ENCODE results near the gene SLC25A12.

Gene SLC25A12

DNA sequence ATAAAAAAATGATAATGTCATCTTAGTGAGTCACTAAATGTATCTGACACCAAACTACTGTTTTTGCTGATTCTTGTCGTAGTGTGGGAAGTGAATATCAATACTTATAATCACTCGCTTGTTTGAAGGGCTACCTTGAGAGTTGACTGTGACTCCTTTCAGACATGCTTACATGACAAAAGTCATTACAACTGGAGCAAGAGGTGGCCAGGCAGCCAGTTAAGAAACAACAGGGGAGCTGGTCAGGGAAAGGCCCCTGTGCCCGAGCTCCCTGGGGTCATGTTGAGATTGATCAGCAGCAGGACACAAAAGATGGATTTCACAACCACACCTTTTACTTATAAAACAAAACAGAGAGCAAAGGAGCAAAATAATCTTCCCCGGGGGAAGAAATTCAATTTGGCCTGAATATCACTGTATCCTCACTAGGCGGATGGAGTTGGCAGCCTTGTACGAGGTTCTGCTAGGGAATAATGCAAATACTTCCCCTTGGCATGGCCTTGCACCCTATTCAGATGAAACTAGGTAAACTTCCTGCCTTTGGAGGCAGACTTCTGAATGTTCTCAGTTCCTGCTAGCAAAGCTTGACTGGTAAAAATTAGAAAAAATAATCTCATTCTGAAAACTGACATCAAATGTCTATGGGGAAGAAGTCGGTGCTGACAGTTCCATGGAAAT is 105.6 kb downstream of the SLC25A12 start:
- H2BK5ac ChIP-seq (ENCODE audit: low read depth, low read length, poor library complexity, severe bottlenecking) = no peak overlapping the region
- no peak overlapping the region for H4K91ac ChIP-seq (ENCODE audit: low read length)
- H3K9me3 ChIP-seq (ENCODE audit: control insufficient read depth, low read length) = no peaks in the 10 kb centered on the region
- H3K27me3 ChIP-seq (ENCODE audit: control insufficient read depth in 1 of 2, insufficient read depth in 1 of 2, low read length in 2 of 2) = no peaks in the 10 kb centered on the region
- H2BK15ac ChIP-seq (ENCODE audit: low read depth, poor library complexity, severe bottlenecking) = no peak overlapping the region
- no peak for DNase-seq
- H3K27ac ChIP-seq (ENCODE audit: low read length, poor library complexity, severe bottlenecking) = no peak overlapping the region
- no peak overlapping the region for H3K9ac ChIP-seq (ENCODE audit: low read length)
- no peak overlapping the region for H2BK120ac ChIP-seq (ENCODE audit: low read depth, low read length)
- H3K36me3 ChIP-seq (ENCODE audit: control insufficient read depth in 1 of 2, insufficient read depth in 2 of 2, low read depth in 1 of 2, low read length in 2 of 2) = peaks cover 15 to 78% of the 10 kb centered on the region in 2 experiments
- H2AFZ ChIP-seq (ENCODE audit: low read depth, low read length) = no peak overlapping the region
- H3K4me3 ChIP-seq (ENCODE audit: insufficient read depth in 1 of 2, low read depth in 1 of 2, low read length in 2 of 2) = no peak overlapping the region
- H3K4me1 ChIP-seq (ENCODE audit: control insufficient read depth, insufficient read depth, low read depth, low read length) = no peaks in the 10 kb centered on the region
- no peak overlapping the region for H3K18ac ChIP-seq (ENCODE audit: low read depth in 1 of 2, low read length in 2 of 2)
- H3K23ac ChIP-seq (ENCODE audit: low read length in 2 of 2) = no peak overlapping the region
- no peak overlapping the region for H3K4ac ChIP-seq (ENCODE audit: low read depth in 1 of 2, low read length in 2 of 2)
- no peak overlapping the region for H2BK12ac ChIP-seq (ENCODE audit: low read length in 2 of 2)
- no peak overlapping the region for H3K14ac ChIP-seq (ENCODE audit: low read length in 2 of 2)
- peaks cover 2% of the 10 kb centered on the region for H3K79me1 ChIP-seq (replicated peaks; ENCODE audit: low read length, poor library complexity, severe bottlenecking)
- 84% methylated on average over 7 of the region's 7 CpGs for WGBS
- no peak overlapping the region for H4K8ac ChIP-seq (ENCODE audit: low read length)
- H3K4me2 ChIP-seq (ENCODE audit: low read length, poor library complexity, severe bottlenecking) = no peak overlapping the region
- H2AK5ac ChIP-seq (ENCODE audit: low read length, severe bottlenecking) = no peak overlapping the region

DNA sequence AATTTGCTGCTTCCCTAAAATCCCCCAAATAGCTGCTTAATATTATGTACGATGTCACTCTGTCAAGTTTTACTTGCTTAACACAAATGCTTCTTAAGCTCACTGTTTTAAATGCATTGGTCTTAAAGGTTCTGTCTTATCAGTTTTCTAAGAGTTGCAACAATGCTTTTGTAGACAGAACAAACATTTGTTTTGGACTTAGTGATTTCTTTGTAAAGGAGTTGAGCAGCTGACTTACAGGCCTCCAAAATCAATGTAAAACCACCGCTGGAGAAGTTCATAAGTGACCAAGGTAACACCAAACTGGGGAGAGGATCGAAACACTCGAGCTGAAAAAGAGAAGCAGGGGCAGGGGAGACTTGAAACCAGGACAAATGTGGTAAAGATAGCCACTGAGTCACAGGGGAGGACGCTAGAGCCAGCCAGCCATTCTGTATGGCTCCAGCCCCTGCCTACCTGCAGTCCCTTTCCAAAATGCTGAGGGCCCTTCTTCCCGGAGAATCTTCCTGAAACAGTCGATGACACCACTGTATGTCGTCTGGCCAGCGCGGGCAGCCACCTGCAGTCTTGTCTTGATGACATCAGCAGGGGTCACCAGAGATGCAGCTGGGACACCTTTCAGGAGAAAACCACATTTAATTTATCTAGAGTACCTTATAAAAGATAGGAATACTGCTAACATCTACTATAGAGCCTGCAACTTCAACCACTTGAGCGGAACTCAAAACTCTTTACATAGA is 106.5 kb downstream of the SLC25A12 start:
- H3K23ac ChIP-seq (ENCODE audit: low read length in 2 of 2) = no peak overlapping the region
- no peak overlapping the region for H2BK15ac ChIP-seq (ENCODE audit: low read depth, poor library complexity, severe bottlenecking)
- no peak overlapping the region for H3K4me3 ChIP-seq (ENCODE audit: insufficient read depth in 1 of 2, low read depth in 1 of 2, low read length in 2 of 2)
- no peak overlapping the region for H3K18ac ChIP-seq (ENCODE audit: low read depth in 1 of 2, low read length in 2 of 2)
- H2AK5ac ChIP-seq (ENCODE audit: low read length, severe bottlenecking) = no peak overlapping the region
- no peak for DNase-seq
- H4K8ac ChIP-seq (ENCODE audit: low read length) = no peak overlapping the region
- H3K4me2 ChIP-seq (ENCODE audit: low read length, poor library complexity, severe bottlenecking) = no peak overlapping the region
- peaks cover 2% of the 10 kb centered on the region for H3K79me1 ChIP-seq (replicated peaks; ENCODE audit: low read length, poor library complexity, severe bottlenecking)
- no peak overlapping the region for H3K27ac ChIP-seq (ENCODE audit: low read length, poor library complexity, severe bottlenecking)
- peaks cover 15 to 77% of the 10 kb centered on the region in 2 experiments for H3K36me3 ChIP-seq (ENCODE audit: control insufficient read depth in 1 of 2, insufficient read depth in 2 of 2, low read depth in 1 of 2, low read length in 2 of 2)
- H2BK12ac ChIP-seq (ENCODE audit: low read length in 2 of 2) = no peak overlapping the region
- no peak overlapping the region for H2AFZ ChIP-seq (ENCODE audit: low read depth, low read length)
- no peaks in the 10 kb centered on the region for H3K27me3 ChIP-seq (ENCODE audit: control insufficient read depth in 1 of 2, insufficient read depth in 1 of 2, low read length in 2 of 2)
- H4K91ac ChIP-seq (ENCODE audit: low read length) = peak overlapping the region; percentile 8
- H2BK120ac ChIP-seq (ENCODE audit: low read depth, low read length) = no peak overlapping the region
- no peak overlapping the region for H3K9ac ChIP-seq (ENCODE audit: low read length)
- H2BK5ac ChIP-seq (ENCODE audit: low read depth, low read length, poor library complexity, severe bottlenecking) = no peak overlapping the region
- H3K4me1 ChIP-seq (ENCODE audit: control insufficient read depth, insufficient read depth, low read depth, low read length) = no peaks in the 10 kb centered on the region
- H3K9me3 ChIP-seq (ENCODE audit: control insufficient read depth, low read length) = no peaks in the 10 kb centered on the region
- no peak overlapping the region for H3K4ac ChIP-seq (ENCODE audit: low read depth in 1 of 2, low read length in 2 of 2)
- 87% methylated on average over 10 of the region's 11 CpGs for WGBS
- H3K14ac ChIP-seq (ENCODE audit: low read length in 2 of 2) = no peak overlapping the region

DNA sequence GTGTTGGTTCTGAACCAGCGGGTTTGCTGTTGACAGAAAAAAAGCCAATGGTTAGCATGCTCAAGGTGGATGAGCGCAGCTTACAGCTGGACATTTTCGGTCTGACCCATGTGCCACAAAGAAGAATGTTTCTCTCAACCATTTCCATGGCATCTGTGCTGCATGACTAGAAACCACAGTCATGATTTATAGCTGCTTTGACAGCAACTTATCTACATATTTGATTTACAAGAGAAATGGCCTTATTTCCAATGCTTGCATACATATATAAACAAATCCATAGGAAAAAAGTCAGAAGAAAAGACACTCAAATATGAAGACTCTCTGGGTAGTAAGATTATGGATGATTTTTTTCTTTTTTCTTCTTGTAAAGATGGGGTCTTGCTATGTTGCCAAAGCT is 108.6 kb downstream of the SLC25A12 start:
- 97% methylated on average over 3 of the region's 3 CpGs for WGBS

DNA sequence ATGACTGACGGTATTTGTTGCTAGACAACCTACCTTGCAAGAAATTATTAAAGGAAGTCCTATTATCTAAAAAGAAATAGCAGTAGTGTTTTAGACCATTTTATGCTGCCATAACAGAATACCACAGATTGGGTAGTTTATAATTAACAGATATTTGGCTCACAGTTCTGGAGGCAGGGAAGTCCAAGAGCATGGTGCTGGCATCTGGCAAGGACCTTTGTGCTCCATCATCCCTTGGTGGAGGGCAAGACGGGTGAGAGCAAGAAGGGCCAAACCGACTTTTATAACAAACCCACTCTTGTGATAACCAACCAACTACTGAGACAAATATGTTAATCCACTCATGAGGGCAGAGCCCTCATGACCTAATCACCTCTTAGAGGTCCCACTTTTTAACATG is 115.5 kb downstream of the SLC25A12 start:
- Histone ChIP-seq H3K4me1 (ENCODE audit: control insufficient read depth, insufficient read depth, low read depth, low read length) (no peaks in the 10 kb centered on the region), H3K4me2 (ENCODE audit: low read length, poor library complexity, severe bottlenecking) (no peak overlapping the region), H3K27me3 (ENCODE audit: control insufficient read depth in 1 of 2, insufficient read depth in 1 of 2, low read length in 2 of 2) (no peaks in the 10 kb centered on the region), H4K8ac (ENCODE audit: low read length) (no peak overlapping the region), H4K91ac (ENCODE audit: low read length) (no peak overlapping the region), H2BK120ac (ENCODE audit: low read depth, low read length) (no peak overlapping the region), H2BK5ac (ENCODE audit: low read depth, low read length, poor library complexity, severe bottlenecking) (no peak overlapping the region), H3K4me3 (ENCODE audit: insufficient read depth in 1 of 2, low read depth in 1 of 2, low read length in 2 of 2) (no peak overlapping the region), H3K18ac (ENCODE audit: low read depth in 1 of 2, low read length in 2 of 2) (no peak overlapping the region), H3K79me1 (replicated peaks; ENCODE audit: low read length, poor library complexity, severe bottlenecking) (peaks cover 1% of the 10 kb centered on the region), H2BK12ac (ENCODE audit: low read length in 2 of 2) (no peak overlapping the region), H2BK15ac (ENCODE audit: low read depth, poor library complexity, severe bottlenecking) (peak overlapping the region; percentile 52), H3K9ac (ENCODE audit: low read length) (no peak overlapping the region), H3K14ac (ENCODE audit: low read length in 2 of 2) (no peak overlapping the region), H3K9me3 (ENCODE audit: control insufficient read depth, low read length) (peaks cover 6% of the 10 kb centered on the region), H2AFZ (ENCODE audit: low read depth, low read length) (no peak overlapping the region), H3K4ac (ENCODE audit: low read depth in 1 of 2, low read length in 2 of 2) (no peak overlapping the region), H3K23ac (ENCODE audit: low read length in 2 of 2) (no peak overlapping the region), H2AK5ac (ENCODE audit: low read length, severe bottlenecking) (no peak overlapping the region), H3K36me3 (ENCODE audit: control insufficient read depth in 1 of 2, insufficient read depth in 2 of 2, low read depth in 1 of 2, low read length in 2 of 2) (peaks cover 0 to 12% of the 10 kb centered on the region in 2 experiments), H3K27ac (ENCODE audit: low read length, poor library complexity, severe bottlenecking) (no peak overlapping the region)
- WGBS = 100% methylated on average over 2 of the region's 3 CpGs
- no peak for DNase-seq

More for the DNA sequence above, 108.6 kb downstream of the SLC25A12 start:
- no peak overlapping the region for H3K4ac ChIP-seq (ENCODE audit: low read depth in 1 of 2, low read length in 2 of 2)
- H3K9ac ChIP-seq (ENCODE audit: low read length) = no peak overlapping the region
- no peak overlapping the region for H2AK5ac ChIP-seq (ENCODE audit: low read length, severe bottlenecking)
- peaks cover 15 to 65% of the 10 kb centered on the region in 2 experiments for H3K36me3 ChIP-seq (ENCODE audit: control insufficient read depth in 1 of 2, insufficient read depth in 2 of 2, low read depth in 1 of 2, low read length in 2 of 2)
- DNase-seq = no peak
- H4K8ac ChIP-seq (ENCODE audit: low read length) = no peak overlapping the region
- no peak overlapping the region for H2BK5ac ChIP-seq (ENCODE audit: low read depth, low read length, poor library complexity, severe bottlenecking)
- no peak overlapping the region for H4K91ac ChIP-seq (ENCODE audit: low read length)
- H2BK12ac ChIP-seq (ENCODE audit: low read length in 2 of 2) = no peak overlapping the region
- H3K27ac ChIP-seq (ENCODE audit: low read length, poor library complexity, severe bottlenecking) = no peak overlapping the region
- no peaks in the 10 kb centered on the region for H3K9me3 ChIP-seq (ENCODE audit: control insufficient read depth, low read length)
- no peak overlapping the region for H3K4me3 ChIP-seq (ENCODE audit: insufficient read depth in 1 of 2, low read depth in 1 of 2, low read length in 2 of 2)
- H2BK15ac ChIP-seq (ENCODE audit: low read depth, poor library complexity, severe bottlenecking) = no peak overlapping the region
- H3K27me3 ChIP-seq (ENCODE audit: control insufficient read depth in 1 of 2, insufficient read depth in 1 of 2, low read length in 2 of 2) = no peaks in the 10 kb centered on the region
- H3K14ac ChIP-seq (ENCODE audit: low read length in 2 of 2) = no peak overlapping the region
- no peak overlapping the region for H2AFZ ChIP-seq (ENCODE audit: low read depth, low read length)
- H2BK120ac ChIP-seq (ENCODE audit: low read depth, low read length) = no peak overlapping the region
- H3K4me2 ChIP-seq (ENCODE audit: low read length, poor library complexity, severe bottlenecking) = no peak overlapping the region
- H3K4me1 ChIP-seq (ENCODE audit: control insufficient read depth, insufficient read depth, low read depth, low read length) = no peaks in the 10 kb centered on the region
- H3K23ac ChIP-seq (ENCODE audit: low read length in 2 of 2) = no peak overlapping the region
- no peak overlapping the region for H3K18ac ChIP-seq (ENCODE audit: low read depth in 1 of 2, low read length in 2 of 2)
- no peaks in the 10 kb centered on the region for H3K79me1 ChIP-seq (replicated peaks; ENCODE audit: low read length, poor library complexity, severe bottlenecking)

All from mesenchymal stem cell (in vitro differentiated cells and primary cell).